HEK293 (cell line): Measurements from ENCODE around the gene SMIM10.
A peak's percentile ranks its signal among the peaks of the same experiment; 100 is the strongest.

Experiments used
- EGR2 ChIP-seq: fragments of 450-650 bp; formaldehyde crosslinking; IDR thresholded peaks from 2 replicates; pipeline ENCODE4 v1.5.1; 2016; ENCODE audit warnings: low read depth, missing biosample characterization, missing genetic modification characterization
- GLIS1 ChIP-seq: fragments of 450-650 bp; formaldehyde crosslinking; IDR thresholded peaks from 2 replicates; pipeline ENCODE4 v1.5.1; 2016; ENCODE audit warnings: missing biosample characterization, missing genetic modification characterization
- GLIS2 ChIP-seq: fragments of 450-650 bp; formaldehyde crosslinking; IDR thresholded peaks from 2 replicates; pipeline ENCODE4 v1.5.1; 2016; ENCODE audit warnings: missing biosample characterization, missing genetic modification characterization
- HOXA7 ChIP-seq: sonication (generic); formaldehyde crosslinking; IDR thresholded peaks from 2 replicates; pipeline ENCODE4 v1.8.1; 2022; ENCODE audit warnings: missing genetic modification reagents, borderline replicate concordance
- HOXC10 ChIP-seq: sonication (generic); formaldehyde crosslinking; IDR thresholded peaks from 2 replicates; pipeline ENCODE4 v1.8.1; 2023; ENCODE audit warnings: mild to moderate bottlenecking, missing genetic modification reagents
- IKZF3 ChIP-seq: fragments of 450-650 bp; IDR thresholded peaks from 2 replicates; pipeline ENCODE4 v1.5.0; 2018; ENCODE audit warnings: missing biosample characterization, mild to moderate bottlenecking, missing genetic modification characterization, moderate library complexity
- KLF1 ChIP-seq: fragments of 450-650 bp; formaldehyde crosslinking; IDR thresholded peaks from 2 replicates; pipeline ENCODE4 v1.5.1; 2016; ENCODE audit warnings: missing biosample characterization, missing genetic modification characterization
- KLF16 ChIP-seq: fragments of 450-650 bp; formaldehyde crosslinking; IDR thresholded peaks from 2 replicates; pipeline ENCODE4 v1.5.1; 2017; ENCODE audit warnings: missing biosample characterization, missing genetic modification characterization
- KLF9 ChIP-seq: fragments of 450-650 bp; formaldehyde crosslinking; IDR thresholded peaks from 2 replicates; pipeline ENCODE4 v1.5.1; 2016; ENCODE audit warnings: missing biosample characterization, missing genetic modification characterization, low read depth
- OSR2 ChIP-seq: fragments of 450-650 bp; formaldehyde crosslinking; IDR thresholded peaks from 2 replicates; pipeline ENCODE4 v1.5.1; 2016; ENCODE audit warnings: missing biosample characterization, missing genetic modification characterization
- SP3 ChIP-seq: fragments of 450-650 bp; formaldehyde crosslinking; IDR thresholded peaks from 2 replicates; pipeline ENCODE4 v1.5.1; 2016; ENCODE audit warnings: missing biosample characterization, missing genetic modification characterization
- TCF7L2 ChIP-seq: IDR thresholded peaks from 2 replicates; pipeline ENCODE4 v1.6.1; 2011; ENCODE audit warnings: low read depth, mild to moderate bottlenecking, inconsistent platforms, low read length, moderate library complexity, borderline replicate concordance
- TRIM28 ChIP-seq: IDR thresholded peaks from 2 replicates; pipeline ENCODE4 v1.6.1; 2011; ENCODE audit warnings: low read length, control low read depth, borderline replicate concordance
- ZBTB21 ChIP-seq: fragments of 450-650 bp; formaldehyde crosslinking; IDR thresholded peaks from 2 replicates; pipeline ENCODE4 v1.5.1; 2017; ENCODE audit warnings: missing biosample characterization, missing genetic modification characterization
- ZBTB6 ChIP-seq: fragments of 450-650 bp; formaldehyde crosslinking; IDR thresholded peaks from 2 replicates; pipeline ENCODE4 v1.5.1; 2017; ENCODE audit warnings: missing biosample characterization, missing genetic modification characterization
- ZNF133 ChIP-seq: fragments of 450-650 bp; formaldehyde crosslinking; IDR thresholded peaks from 2 replicates; pipeline ENCODE4 v1.5.1; 2016; ENCODE audit warnings: missing biosample characterization, missing genetic modification characterization
- ZNF202 ChIP-seq: fragments of 450-650 bp; formaldehyde crosslinking; IDR thresholded peaks from 2 replicates; pipeline ENCODE4 v1.5.1; 2016; ENCODE audit warnings: missing biosample characterization, missing genetic modification characterization, borderline replicate concordance
- ZNF23 ChIP-seq: fragments of 450-650 bp; formaldehyde crosslinking; IDR thresholded peaks from 2 replicates; pipeline ENCODE4 v1.5.1; 2016; ENCODE audit warnings: missing biosample characterization, missing genetic modification characterization, borderline replicate concordance
- ZNF266 ChIP-seq: fragments of 450-650 bp; formaldehyde crosslinking; IDR thresholded peaks from 2 replicates; pipeline ENCODE4 v1.5.1; 2016; ENCODE audit warnings: missing biosample characterization, missing genetic modification characterization, low read depth
- ZNF280D ChIP-seq: fragments of 450-650 bp; formaldehyde crosslinking; IDR thresholded peaks from 2 replicates; pipeline ENCODE4 v1.5.1; 2016; ENCODE audit warnings: missing biosample characterization, missing genetic modification characterization
- ZNF341 ChIP-seq: fragments of 450-650 bp; formaldehyde crosslinking; IDR thresholded peaks from 2 replicates; pipeline ENCODE4; 2016; ENCODE audit warnings: low read depth, missing biosample characterization, missing genetic modification characterization
- ZNF513 ChIP-seq: fragments of 450-650 bp; IDR thresholded peaks from 2 replicates; pipeline ENCODE4 v1.5.1; 2018; ENCODE audit warnings: missing biosample characterization, missing genetic modification characterization
- ZNF518A ChIP-seq: fragments of 450-650 bp; formaldehyde crosslinking; conservative IDR thresholded peaks from 2 replicates; pipeline ENCODE4 v1.5.1; 2016; ENCODE audit warnings: low read depth, missing biosample characterization, missing genetic modification characterization
- ZNF560 ChIP-seq: fragments of 450-650 bp; formaldehyde crosslinking; IDR thresholded peaks from 2 replicates; pipeline ENCODE4 v1.5.1; 2017; ENCODE audit warnings: missing biosample characterization, missing genetic modification characterization, borderline replicate concordance
- ZNF600 ChIP-seq: fragments of 450-650 bp; formaldehyde crosslinking; IDR thresholded peaks from 2 replicates; pipeline ENCODE4 v1.5.1; 2016; ENCODE audit warnings: missing biosample characterization, missing genetic modification characterization
- ZNF660 ChIP-seq: fragments of 450-650 bp; IDR thresholded peaks from 2 replicates; pipeline ENCODE4 v1.5.1; 2018; ENCODE audit warnings: missing biosample characterization, mild to moderate bottlenecking, missing genetic modification characterization
- ZNF670 ChIP-seq: fragments of 450-650 bp; formaldehyde crosslinking; IDR thresholded peaks from 2 replicates; pipeline ENCODE4 v1.5.1; 2016; ENCODE audit warnings: missing biosample characterization, missing genetic modification characterization, low read depth
- ZSCAN30 ChIP-seq: fragments of 450-650 bp; IDR thresholded peaks from 2 replicates; pipeline ENCODE4 v1.5.1; 2018; ENCODE audit warnings: missing biosample characterization, mild to moderate bottlenecking, missing genetic modification characterization, moderate library complexity
- ZSCAN4 ChIP-seq: fragments of 450-650 bp; formaldehyde crosslinking; IDR thresholded peaks from 2 replicates; pipeline ENCODE4 v1.5.1; 2017; ENCODE audit warnings: missing biosample characterization, missing genetic modification characterization

The SMIM10 gene

GRCh38 chrX:135003876-135004623 lies 13.3 kb downstream of the SMIM10 start (continued):
- no peak for TF ChIP-seq ZNF560 (tag by site-specific recombination)
- TF ChIP-seq ZNF133 (tag by site-specific recombination), result no peak
- TF ChIP-seq EGR2 (tag by site-specific recombination), result peak; percentile 77
- TF ChIP-seq IKZF3 (tag by site-specific recombination), result peak; percentile 48; the same call in 1 of the 2 replicates
- TF ChIP-seq KLF1, result peak; percentile 38; the same call in 1 of the 2 replicates
- no peak for TF ChIP-seq ZNF280D (tag by site-specific recombination)
- no peak for TF ChIP-seq HOXC10 (CRISPR knock-in tag)
- no peak for TF ChIP-seq ZSCAN4 (tag by site-specific recombination)
- no peak for TF ChIP-seq TRIM28
- no peak for TF ChIP-seq HOXA7 (CRISPR knock-in tag)
- TF ChIP-seq GLIS2, result peak; percentile 61
- no peak for TF ChIP-seq ZSCAN30 (tag by site-specific recombination)
- TF ChIP-seq KLF9 (tag by site-specific recombination), result peak; percentile 95
- peak; percentile 96 for TF ChIP-seq ZNF600 (tag by site-specific recombination)
- TF ChIP-seq ZNF670 (tag by site-specific recombination), result no peak
- no peak for TF ChIP-seq ZNF513 (tag by site-specific recombination)
- no peak for TF ChIP-seq ZBTB21 (tag by site-specific recombination)
- peak; percentile 32 for TF ChIP-seq GLIS1 (tag by site-specific recombination)
- no peak for TF ChIP-seq ZNF518A (tag by site-specific recombination)
- 0 out of 2 replicates have a peak, but pooled peaks have one; percentile 54 for TF ChIP-seq KLF16 (tag by site-specific recombination)
- TF ChIP-seq ZBTB6, result no peak
- peak; percentile 99 for TF ChIP-seq SP3
- TF ChIP-seq ZNF660, result no peak
- no peak for TF ChIP-seq ZNF23
- no peak for TF ChIP-seq OSR2 (tag by site-specific recombination)
- TF ChIP-seq ZNF266, result no peak
- TF ChIP-seq TCF7L2, result no peak
- TF ChIP-seq ZNF341 (tag by site-specific recombination), result peak; percentile 49
- no peak for TF ChIP-seq ZNF202 (tag by site-specific recombination)
